Endodermal cell (in vitro differentiated cells): ENCODE data around the gene MEDAG. TPM values are rescaled to one million over a fixed set of nuclear protein-coding genes. Genes with fewer than 3 reads are reported as not detected.

Experiments used
- DNase-seq: peaks from one replicate; pipeline ENCODE4 v3.0.0-alpha.2; 2017
- H3K27ac ChIP-seq: 2 replicates; pipeline ENCODE4 v1.5.1; 2013; ENCODE audit warnings: mild to moderate bottlenecking, low read depth, low read length, moderate library complexity
- H3K27me3 ChIP-seq: 2 replicates; pipeline ENCODE4 v1.6.1; 2013; ENCODE audit warnings: mild to moderate bottlenecking, low read length, moderate library complexity; ENCODE audit not compliant: insufficient read depth, control insufficient read depth, poor library complexity, severe bottlenecking
- H3K36me3 ChIP-seq: 2 replicates; pipeline ENCODE4 v1.7.0; 2013; ENCODE audit warnings: mild to moderate bottlenecking, low read length, moderate library complexity; ENCODE audit not compliant: control insufficient read depth, insufficient read depth
- H3K4me1 ChIP-seq: one replicate; pipeline ENCODE4 v1.7.0; 2013; ENCODE audit warnings: low read length; ENCODE audit not compliant: control insufficient read depth, insufficient read depth
- H3K4me3 ChIP-seq: 2 replicates; pipeline ENCODE4 v1.5.1; 2013; ENCODE audit warnings: mild to moderate bottlenecking, low read length, moderate library complexity
- H3K9ac ChIP-seq: 2 replicates; pipeline ENCODE4 v1.6.1; 2013; ENCODE audit warnings: mild to moderate bottlenecking, low read length, moderate library complexity; ENCODE audit not compliant: poor library complexity, severe bottlenecking; ENCODE audit errors: extremely low read depth
- H3K9me3 ChIP-seq: 2 replicates; pipeline ENCODE4 v1.6.1; 2013; ENCODE audit warnings: mild to moderate bottlenecking, low read length, moderate library complexity; ENCODE audit not compliant: control insufficient read depth
- H3K27ac Mint-ChIP-seq: 2 replicates; pipeline ENCODE4 v1.8.0; 2020; ENCODE audit warnings: mixed read lengths
- H3K27me3 Mint-ChIP-seq: 2 replicates; pipeline ENCODE4 v1.8.0; 2021; ENCODE audit warnings: mild to moderate bottlenecking, mixed read lengths; ENCODE audit not compliant: insufficient read depth
- H3K36me3 Mint-ChIP-seq: 2 replicates; pipeline ENCODE4 v1.8.0; 2020; ENCODE audit warnings: low read depth, mixed read lengths
- H3K4me1 Mint-ChIP-seq: 2 replicates; pipeline ENCODE4 v1.8.0; 2020; ENCODE audit warnings: mixed read lengths
- H3K4me3 Mint-ChIP-seq: 2 replicates; pipeline ENCODE4 v1.8.0; 2020; ENCODE audit warnings: mild to moderate bottlenecking, moderate library complexity, mixed read lengths
- H3K9me3 Mint-ChIP-seq: 2 replicates; pipeline ENCODE4 v1.8.0; 2020; ENCODE audit warnings: mild to moderate bottlenecking, mixed read lengths
- WGBS, 2 experiments: methylation state at CpG; one replicate each; pipeline versions ENCODE4 v1.1.5 to v1.1.7; 2013; ENCODE audit warnings: missing lambda C conversion rate in 2 of 2, mixed read lengths in 1 of 2; ENCODE audit not compliant: insufficient coverage in 1 of 2, insufficient read length in 1 of 2; 5-methylcytosine and 5-hydroxymethylcytosine counted together
- total RNA-seq, 2 donors: library from RNA; stranded (reverse); fragmentation: NEBNext Ultra II Directional in 1 of 2; extraction: Animal tissue kit (Norgen Biotek cat#: 25700) in 1 of 2; gene quantifications; 2 replicates in 1 of 2; 3 replicates in 1 of 2; pipeline ENCODE4 v1.2.1, GENCODE V29; 2021
- TF ChIP-seq, protein P1 (sequence below): fragments of 200-600 bp; sonication (generic); conservative IDR thresholded peaks from 2 replicates; pipeline ENCODE4 v1.5.0; 2021; ENCODE audit warnings: antibody characterized with exemption, mild to moderate bottlenecking

MEDAG gene
- total RNA-seq, 2 donors from 2014 or later: 0.13 to 0.33 TPM

DNA sequence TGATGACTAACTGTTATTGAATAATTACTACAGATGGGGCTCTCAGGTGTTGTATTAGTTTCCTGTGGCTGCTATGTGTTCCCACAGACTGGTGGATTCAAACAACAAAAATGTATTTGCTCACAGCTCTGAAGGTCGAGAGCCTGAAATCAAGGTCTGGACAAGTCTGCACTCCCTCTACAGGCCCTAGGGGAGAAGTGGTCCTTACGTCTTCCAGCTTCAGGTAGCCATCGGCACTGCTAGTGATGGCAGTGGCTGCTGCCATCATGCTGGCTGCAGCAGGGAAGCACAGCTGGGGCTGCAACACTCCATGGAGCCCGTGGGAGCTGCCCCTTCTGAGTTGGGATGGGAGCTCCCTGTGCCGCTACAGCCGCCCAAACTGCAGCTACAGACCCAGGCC lies 28.3 kb downstream of the MEDAG start:
- Mint-ChIP-seq H3K36me3 (no peaks in the 10 kb centered on the region), H3K27ac (no peak overlapping the region), H3K27me3 (peaks cover 43% of the 10 kb centered on the region), H3K4me1 (peaks cover 9% of the 10 kb centered on the region), H3K9me3 (no peaks in the 10 kb centered on the region), H3K4me3 (no peak overlapping the region)
- Histone ChIP-seq H3K27ac (no peak overlapping the region), H3K9me3 (peaks cover 14% of the 10 kb centered on the region), H3K36me3 (no peaks in the 10 kb centered on the region), H3K4me3 (no peak overlapping the region), H3K4me1 (peaks cover 4% of the 10 kb centered on the region), H3K9ac (no peak overlapping the region), H3K27me3 (peaks cover 13% of the 10 kb centered on the region)
- peak; percentile 78 for DNase-seq
- TF ChIP-seq, protein P1, sequence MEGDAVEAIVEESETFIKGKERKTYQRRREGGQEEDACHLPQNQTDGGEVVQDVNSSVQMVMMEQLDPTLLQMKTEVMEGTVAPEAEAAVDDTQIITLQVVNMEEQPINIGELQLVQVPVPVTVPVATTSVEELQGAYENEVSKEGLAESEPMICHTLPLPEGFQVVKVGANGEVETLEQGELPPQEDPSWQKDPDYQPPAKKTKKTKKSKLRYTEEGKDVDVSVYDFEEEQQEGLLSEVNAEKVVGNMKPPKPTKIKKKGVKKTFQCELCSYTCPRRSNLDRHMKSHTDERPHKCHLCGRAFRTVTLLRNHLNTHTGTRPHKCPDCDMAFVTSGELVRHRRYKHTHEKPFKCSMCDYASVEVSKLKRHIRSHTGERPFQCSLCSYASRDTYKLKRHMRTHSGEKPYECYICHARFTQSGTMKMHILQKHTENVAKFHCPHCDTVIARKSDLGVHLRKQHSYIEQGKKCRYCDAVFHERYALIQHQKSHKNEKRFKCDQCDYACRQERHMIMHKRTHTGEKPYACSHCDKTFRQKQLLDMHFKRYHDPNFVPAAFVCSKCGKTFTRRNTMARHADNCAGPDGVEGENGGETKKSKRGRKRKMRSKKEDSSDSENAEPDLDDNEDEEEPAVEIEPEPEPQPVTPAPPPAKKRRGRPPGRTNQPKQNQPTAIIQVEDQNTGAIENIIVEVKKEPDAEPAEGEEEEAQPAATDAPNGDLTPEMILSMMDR: peak; percentile 78
- WGBS, 2 experiments: 59 to 70% methylated on average over 3 to 6 of the region's 6 CpGs

DNA sequence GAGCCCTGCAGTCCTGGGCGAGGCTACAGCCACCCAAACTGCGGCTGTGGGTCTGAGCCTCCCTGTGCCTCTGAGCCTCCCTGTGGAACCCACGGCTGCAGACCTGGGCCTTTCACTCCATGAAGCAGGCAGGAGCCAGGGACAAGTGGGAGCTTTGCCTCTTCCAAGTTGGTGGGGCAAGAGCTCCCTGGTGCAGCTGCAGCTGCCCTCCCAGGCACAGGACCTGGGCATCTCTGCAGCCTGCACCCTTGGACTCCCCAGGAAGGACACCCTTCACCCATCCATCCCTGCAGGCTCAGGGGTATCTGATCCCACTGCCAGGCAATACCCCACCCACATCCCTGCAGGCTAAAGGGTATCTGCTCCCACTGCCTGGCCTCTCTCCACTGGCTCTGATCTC lies 28.7 kb downstream of the MEDAG start:
- peaks cover 4% of the 10 kb centered on the region for H3K4me1 ChIP-seq
- no peak overlapping the region for H3K9ac ChIP-seq
- H3K36me3 Mint-ChIP-seq: no peaks in the 10 kb centered on the region
- no peaks in the 10 kb centered on the region for H3K36me3 ChIP-seq
- no peak for DNase-seq
- H3K9me3 ChIP-seq: peaks cover 14% of the 10 kb centered on the region
- TF ChIP-seq, protein P1: no peak
- peaks cover 43% of the 10 kb centered on the region for H3K27me3 Mint-ChIP-seq
- peaks cover 13% of the 10 kb centered on the region for H3K27me3 ChIP-seq
- H3K27ac Mint-ChIP-seq: no peak overlapping the region
- H3K4me3 Mint-ChIP-seq: no peak overlapping the region
- no peaks in the 10 kb centered on the region for H3K9me3 Mint-ChIP-seq
- H3K27ac ChIP-seq: no peak overlapping the region
- H3K4me3 ChIP-seq: no peak overlapping the region
- 91 to 100% methylated on average over 3 of the region's 3 CpGs for WGBS, 2 experiments
- H3K4me1 Mint-ChIP-seq: peaks cover 9% of the 10 kb centered on the region

DNA sequence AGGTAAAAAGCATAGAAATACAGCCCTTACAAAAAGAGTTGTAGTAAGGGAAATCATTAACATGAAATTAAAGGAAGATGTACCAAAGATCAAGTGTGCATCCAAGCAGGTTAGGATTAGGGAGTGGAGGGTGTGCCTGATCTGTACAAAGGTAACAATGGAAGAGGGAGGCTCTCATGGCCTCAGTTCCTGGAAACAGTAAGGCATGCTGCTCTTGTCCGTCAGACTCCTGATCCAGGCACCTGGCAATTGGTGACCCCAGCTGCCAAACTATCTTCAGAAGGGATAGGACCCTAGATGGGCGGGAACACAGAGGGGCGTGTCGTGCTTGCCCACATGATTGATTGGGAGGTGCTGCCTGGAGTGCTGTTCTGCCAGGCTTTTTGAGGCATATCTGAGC lies 30.9 kb downstream of the MEDAG start:
- no peaks in the 10 kb centered on the region for H3K36me3 ChIP-seq
- peaks cover 4% of the 10 kb centered on the region for H3K27me3 ChIP-seq
- Mint-ChIP-seq H3K36me3 (no peaks in the 10 kb centered on the region), H3K9me3 (no peaks in the 10 kb centered on the region), H3K27me3 (peaks cover 30% of the 10 kb centered on the region), H3K4me1 (peaks cover 9% of the 10 kb centered on the region), H3K4me3 (no peak overlapping the region), H3K27ac (no peak overlapping the region)
- no peak overlapping the region for H3K9ac ChIP-seq
- DNase-seq: no peak
- peaks cover 14% of the 10 kb centered on the region for H3K9me3 ChIP-seq
- peaks cover 4% of the 10 kb centered on the region for H3K4me1 ChIP-seq
- H3K27ac ChIP-seq: no peak overlapping the region
- 91 to 96% methylated on average over 4 of the region's 4 CpGs for WGBS, 2 experiments
- TF ChIP-seq, protein P1: no peak
- H3K4me3 ChIP-seq: no peak overlapping the region
